Measurements from ENCODE around the gene ACOT7. TPM values are rescaled to one million over a fixed set of nuclear protein-coding genes. Genes with fewer than 3 reads are reported as not detected.

ACOT7 gene
- total and polyA plus RNA-seq, 2 experiments from 2014 or later: 167 to 169 TPM

GRCh38 chr1:6329396-6329795, 64.2 kb downstream of the ACOT7 start:
- peaks cover 4% of the 10 kb centered on the region for H3K27me3 Mint-ChIP-seq (ENCODE audit: insufficient read depth, low read depth, poor library complexity)
- no peaks in the 10 kb centered on the region for H3K79me2 ChIP-seq (replicated peaks; ENCODE audit: insufficient read depth)
- H3K9me2 ChIP-seq (ENCODE audit: insufficient read depth): no peaks in the 10 kb centered on the region
- no peaks in the 10 kb centered on the region; the same call in none of the 2 replicates for H4K20me1 ChIP-seq (replicated peaks; ENCODE audit: insufficient read depth)
- no peak overlapping the region for H3K4me3 ChIP-seq
- H3K27ac Mint-ChIP-seq: no peak overlapping the region
- no peak overlapping the region for H2AFZ ChIP-seq
- H3K4me2 ChIP-seq: no peak overlapping the region
- no peaks in the 10 kb centered on the region for H3K4me1 Mint-ChIP-seq
- H3K27me3 ChIP-seq (ENCODE audit: insufficient read depth): no peaks in the 10 kb centered on the region
- TF ChIP-seq POLR2AphosphoS5 (IDR thresholded peaks at IDR 0.05; ENCODE audit: low read depth) (no peak), JUNB (IDR thresholded peaks at IDR 0.05; ENCODE audit: unreplicated experiment) (no peak), ZNF114 (CRISPR knock-in tag; IDR thresholded peaks at IDR 0.05) (no peak), ZNF462 (CRISPR knock-in tag; IDR thresholded peaks at IDR 0.05) (no peak), CREB1 (CRISPR knock-in tag; IDR thresholded peaks at IDR 0.05; ENCODE audit: low read depth) (no peak), EZH2 (IDR thresholded peaks at IDR 0.05; ENCODE audit: low read depth, unreplicated experiment) (no peak), REST (IDR thresholded peaks at IDR 0.05; ENCODE audit: unreplicated experiment) (no peak), ETS1 (IDR thresholded peaks at IDR 0.05) (no peak), NANOG (IDR thresholded peaks at IDR 0.05; ENCODE audit: borderline replicate concordance) (no peak)
- peaks cover 25% of the 10 kb centered on the region for H3K36me3 Mint-ChIP-seq (ENCODE audit: low read depth)
- no peaks in the 10 kb centered on the region; the same call in 1 of the 2 replicates for H3K36me3 ChIP-seq (ENCODE audit: insufficient read depth)
- H3K4me1 ChIP-seq (ENCODE audit: insufficient read depth): no peaks in the 10 kb centered on the region
- H3F3A ChIP-seq (replicated peaks; ENCODE audit: low read depth): 0 out of 2 replicates have a peak, but pooled peaks cover 6% of the 10 kb centered on the region
- no peak overlapping the region for H3K4me3 Mint-ChIP-seq
- ATAC-seq: no peak
- H3K9me3 Mint-ChIP-seq: no peaks in the 10 kb centered on the region
- no peak for DNase-seq (ENCODE audit: low spot score)
- H3K27ac ChIP-seq (ENCODE audit: low read depth): no peak overlapping the region

All from GM23338 (cell line).